ENCODE results near the gene ADCK1. TPM values are rescaled to one million over a fixed set of nuclear protein-coding genes. Genes with fewer than 3 reads are reported as not detected.

Gene ADCK1
- total RNA-seq, 4 donors from 2014 or later, result 5.4 to 7.1 (median 5.6) TPM; not detected in 1

- intact Hi-C loops (cut with DNase I; ENCODE audit: low total_unique reads), result no loop called here
- H3K27me3 ChIP-seq, result no peaks in the 10 kb centered on the region
- H3K27ac ChIP-seq, result no peak overlapping the region
- H3K9me3 ChIP-seq, result peaks cover 0 to 5% of the 10 kb centered on the region in 2 donors
- H3K36me3 ChIP-seq, result no peaks in the 10 kb centered on the region
- H3K4me3 ChIP-seq, result no peak overlapping the region
- DNase-seq, result no peak
- TF ChIP-seq POLR2A (IDR thresholded peaks at IDR 0.05) (no peak), CTCF (IDR thresholded peaks at IDR 0.05) (no peak)
- no peaks in the 10 kb centered on the region for H3K4me1 ChIP-seq
Observed at GRCh38 chr14:77864580-77864979, 64.7 kb downstream of the ADCK1 start.

GRCh38 chr14:77865455-77865854 is 65.5 kb downstream of the ADCK1 start:
- H3K9me3 ChIP-seq, result peaks cover 0 to 5% of the 10 kb centered on the region in 2 donors
- H3K4me1 ChIP-seq, result no peaks in the 10 kb centered on the region
- intact Hi-C loops (cut with DNase I; ENCODE audit: low total_unique reads), result no loop called here
- no peak overlapping the region for H3K4me3 ChIP-seq
- H3K36me3 ChIP-seq, result no peaks in the 10 kb centered on the region
- H3K27me3 ChIP-seq, result no peaks in the 10 kb centered on the region
- no peak for DNase-seq
- no peak for TF ChIP-seq CTCF (IDR thresholded peaks at IDR 0.05)
- TF ChIP-seq POLR2A (IDR thresholded peaks at IDR 0.05), result no peak
- H3K27ac ChIP-seq, result no peak overlapping the region

GRCh38 chr14:77866932-77867331 is 67.0 kb downstream of the ADCK1 start:
- DNase-seq, result no peak
- H3K27ac ChIP-seq, result no peak overlapping the region
- intact Hi-C loops (cut with DNase I; ENCODE audit: low total_unique reads), result no loop called here
- H3K4me3 ChIP-seq, result no peak overlapping the region
- peaks cover 0 to 5% of the 10 kb centered on the region in 2 donors for H3K9me3 ChIP-seq
- TF ChIP-seq CTCF (IDR thresholded peaks at IDR 0.05) (no peak), POLR2A (IDR thresholded peaks at IDR 0.05) (no peak)
- H3K36me3 ChIP-seq, result no peaks in the 10 kb centered on the region
- no peaks in the 10 kb centered on the region for H3K27me3 ChIP-seq
- no peaks in the 10 kb centered on the region for H3K4me1 ChIP-seq

GRCh38 chr14:77867476-77867875 is 67.6 kb downstream of the ADCK1 start:
- intact Hi-C loops (cut with DNase I; ENCODE audit: low total_unique reads), result no loop called here
- no peak overlapping the region for H3K4me3 ChIP-seq
- H3K27me3 ChIP-seq, result no peaks in the 10 kb centered on the region
- H3K9me3 ChIP-seq, result peaks cover 0 to 5% of the 10 kb centered on the region in 2 donors
- no peak for DNase-seq
- no peaks in the 10 kb centered on the region for H3K4me1 ChIP-seq
- TF ChIP-seq POLR2A (IDR thresholded peaks at IDR 0.05), result no peak
- TF ChIP-seq CTCF (IDR thresholded peaks at IDR 0.05), result no peak
- no peaks in the 10 kb centered on the region for H3K36me3 ChIP-seq
- no peak overlapping the region for H3K27ac ChIP-seq

GRCh38 chr14:77868552-77869285 is 68.8 kb downstream of the ADCK1 start:
- no peak for DNase-seq
- peaks cover 0 to 5% of the 10 kb centered on the region in 2 donors for H3K9me3 ChIP-seq
- no peak overlapping the region for H3K4me3 ChIP-seq
- H3K36me3 ChIP-seq, result no peaks in the 10 kb centered on the region
- H3K4me1 ChIP-seq, result no peaks in the 10 kb centered on the region
- H3K27me3 ChIP-seq, result no peaks in the 10 kb centered on the region
- H3K27ac ChIP-seq, result no peak overlapping the region
- intact Hi-C loops (cut with DNase I; ENCODE audit: low total_unique reads), result no loop called here
- TF ChIP-seq CTCF (IDR thresholded peaks at IDR 0.05) (no peak), POLR2A (IDR thresholded peaks at IDR 0.05) (no peak)
